K562 (cell line): Measurements from ENCODE around the gene TSHZ1. TPM values are rescaled to one million over a fixed set of nuclear protein-coding genes. Genes with fewer than 3 reads are reported as not detected.

Experiments used
- ATAC-seq: fragments of 200-7000 bp; cut with Tn5 transposase; 3 replicates; pipeline ENCODE4 v1.9.1; 2020; ENCODE audit warnings: moderate library complexity
- BruUV-seq: library from RNA; stranded (reverse); fragments of 400-500 nt; replicated peaks from 2 replicates; lab custom pipeline; 2021; lab: Mats Ljungman, UMichigan
- CTCF ChIA-PET: fragments of 300-600 bp; formaldehyde crosslinking; extraction: SDS; loops from one replicate; lab custom pipeline; 2021; ENCODE audit warnings: low intra/inter-chr PET ratio; lab: Yijun Ruan, JAX
- POLR2A ChIA-PET: fragments of 300-600, 350-650 bp; sonication (Branson Sonifier 250); formaldehyde crosslinking; extraction: SDS; loops from one replicate; lab custom pipeline; 2021; ENCODE audit warnings: antibody characterized with exemption, inconsistent platforms; lab: Yijun Ruan, JAX
- DNase-seq, 4 experiments: peaks; one replicate each; pipeline versions ENCODE4 v3.0.0 to v3.0.0-alpha.2; 2011 to 2018; ENCODE audit warnings: low spot score in 3 of 4, mixed read lengths in 3 of 4; ENCODE audit errors: extremely low read depth in 1 of 4
- FAIRE-seq: peaks from 2 replicates; lab custom pipeline; 2011; peaks lifted over from hg19 to GRCh38; lab: Jason Lieb, UNC
- H2AFZ ChIP-seq: 2 replicates; pipeline ENCODE4 v1.6.0; 2011; ENCODE audit warnings: low read depth, low read length, control low read depth, inconsistent platforms
- H3K27ac ChIP-seq: fragments of 200-600 bp; 3 replicates; pipeline ENCODE4 v1.8.0; 2011; ENCODE audit warnings: low read depth, mild to moderate bottlenecking, control low read depth, inconsistent platforms, low read length, moderate library complexity, mixed read lengths; ENCODE audit errors: extremely low read depth
- H3K27me3 ChIP-seq, 2 experiments: fragments of 300-600 bp in 1 of 2; 2 replicates in 1 of 2; 3 replicates in 1 of 2; pipeline versions ENCODE4 v1.6.0 to v1.8.0; 2011; ENCODE audit warnings: inconsistent platforms in 2 of 2, low read length in 2 of 2, mild to moderate bottlenecking in 1 of 2, mixed read lengths in 1 of 2, moderate library complexity in 1 of 2; ENCODE audit not compliant: control insufficient read depth in 2 of 2, insufficient read depth in 2 of 2
- H3K36me3 ChIP-seq: fragments of 300-600 bp; 3 replicates; pipeline ENCODE4 v1.8.0; 2011; ENCODE audit warnings: mild to moderate bottlenecking, low read length, inconsistent platforms; ENCODE audit not compliant: control insufficient read depth, insufficient read depth
- H3K4me1 ChIP-seq, 2 experiments: fragments of 200-600 bp in 1 of 2; replicated peaks in 1 of 2; 2 replicates in 1 of 2; 3 replicates in 1 of 2; pipeline versions ENCODE4 v1.5.1 to v1.8.0; 2011; ENCODE audit warnings: inconsistent platforms in 2 of 2, low read length in 2 of 2, mild to moderate bottlenecking in 1 of 2, mixed read lengths in 1 of 2, moderate library complexity in 1 of 2; ENCODE audit not compliant: control insufficient read depth in 2 of 2, insufficient read depth in 2 of 2
- H3K4me2 ChIP-seq: 2 replicates; pipeline ENCODE4 v1.6.1; 2011; ENCODE audit warnings: low read length, control low read depth, inconsistent platforms, mixed read lengths; ENCODE audit not compliant: insufficient read depth
- H3K4me3 ChIP-seq: fragments of 200-600 bp; sonication (generic), shearing (Covaris generic); 2 replicates; pipeline ENCODE4 v1.5.1; 2016; ENCODE audit warnings: control low read depth, inconsistent platforms
- H3K79me2 ChIP-seq: fragments of 200-600 bp; 3 replicates; pipeline ENCODE4 v1.8.0; 2011; ENCODE audit warnings: low read length, inconsistent platforms; ENCODE audit not compliant: control insufficient read depth, insufficient read depth
- H3K9ac ChIP-seq, 2 experiments: 2 replicates each; pipeline versions ENCODE4 v1.6.0 to v1.6.1; 2011; ENCODE audit warnings: low read depth in 2 of 2, low read length in 2 of 2, control low read depth in 1 of 2, inconsistent platforms in 1 of 2, mild to moderate bottlenecking in 1 of 2, mixed read lengths in 1 of 2; ENCODE audit not compliant: insufficient read depth in 1 of 2
- H3K9me1 ChIP-seq: one replicate; pipeline ENCODE4 v1.6.0; 2011; ENCODE audit warnings: inconsistent platforms, mild to moderate bottlenecking, low read length, moderate library complexity; ENCODE audit not compliant: control insufficient read depth, insufficient read depth
- H3K9me3 ChIP-seq: replicated peaks from 2 replicates; pipeline ENCODE4 v1.5.1; 2011; ENCODE audit warnings: low read depth, low read length, inconsistent platforms; ENCODE audit not compliant: control insufficient read depth, insufficient read depth
- H4K20me1 ChIP-seq: replicated peaks from 2 replicates; pipeline ENCODE4 v1.6.1; 2011; ENCODE audit warnings: low read length, inconsistent platforms, mixed read lengths; ENCODE audit not compliant: control insufficient read depth, insufficient read depth
- ARNT ChIP-seq, 2 experiments: fragments of 450-650 bp; IDR thresholded peaks; 2 replicates each; pipeline ENCODE4 v1.6.1; 2016; ENCODE audit warnings: mild to moderate bottlenecking in 1 of 2
- CREB1 ChIP-seq, 2 experiments: sonication (generic) in 1 of 2; formaldehyde crosslinking in 1 of 2; IDR thresholded peaks; 2 replicates each; pipeline versions ENCODE4 v1.6.1 to v1.8.0; 2012 to 2022; ENCODE audit warnings: inconsistent platforms in 1 of 2, mild to moderate bottlenecking in 1 of 2, missing genetic modification reagents in 1 of 2, moderate library complexity in 1 of 2
- ESRRB ChIP-seq: fragments of 250-450 bp; sonication (Bioruptor Pico); IDR thresholded peaks from 2 replicates; pipeline ENCODE4 v1.5.0; 2020; ENCODE audit warnings: mild to moderate bottlenecking, moderate library complexity, borderline replicate concordance
- HNRNPUL1 ChIP-seq: fragments of 200-400 bp; formaldehyde crosslinking; IDR thresholded peaks from 2 replicates; pipeline ENCODE4 v1.6.1; 2017; ENCODE audit warnings: low read length
- JUND ChIP-seq, 2 experiments: IDR thresholded peaks; 2 replicates in 1 of 2; 3 replicates in 1 of 2; pipeline ENCODE4 v1.6.1; 2011; ENCODE audit warnings: borderline replicate concordance in 2 of 2, low read depth in 2 of 2, low read length in 2 of 2, improper control_type of control experiment in 1 of 2, missing biosample characterization in 1 of 2, missing genetic modification characterization in 1 of 2, missing genetic modification reagents in 1 of 2
- NCOA4 ChIP-seq: fragments of 450-650 bp; IDR thresholded peaks from 2 replicates; pipeline ENCODE4 v1.6.1; 2018; ENCODE audit warnings: mild to moderate bottlenecking; ENCODE audit not compliant: partially characterized antibody
- NFE2L1 ChIP-seq: fragments of 450-650 bp; IDR thresholded peaks from 2 replicates; pipeline ENCODE4 v1.6.1; 2016; ENCODE audit warnings: missing genetic modification characterization, low read depth, mild to moderate bottlenecking, missing compliant biosample characterization, moderate library complexity, borderline replicate concordance
- PRMT5 ChIP-seq: sonication (generic); formaldehyde crosslinking; IDR thresholded peaks from 2 replicates; pipeline ENCODE4 v1.5.0; 2020; ENCODE audit warnings: missing genetic modification reagents
- SMC3 ChIP-seq: conservative IDR thresholded peaks from 2 replicates; pipeline ENCODE4 v1.6.1; 2011; ENCODE audit warnings: low read depth, low read length, improper control_type of control experiment; ENCODE audit not compliant: insufficient read depth
- TAF9B ChIP-seq: fragments of 450-650 bp; IDR thresholded peaks from 2 replicates; pipeline ENCODE4 v1.6.1; 2018; ENCODE audit warnings: mild to moderate bottlenecking; ENCODE audit not compliant: partially characterized antibody
- ZFP1 ChIP-seq: fragments of 450-650 bp; formaldehyde crosslinking; IDR thresholded peaks from 2 replicates; pipeline ENCODE4 v1.4.0; 2020; ENCODE audit warnings: mild to moderate bottlenecking, mixed read lengths
- ZNF143 ChIP-seq: sonication (generic); formaldehyde crosslinking; IDR thresholded peaks from 2 replicates; pipeline ENCODE4 v1.9.0; 2022; ENCODE audit warnings: mild to moderate bottlenecking, missing genetic modification reagents
- ZNF175 ChIP-seq: fragments of 200-800 bp; sonication (Bioruptor generic); IDR thresholded peaks from 2 replicates; pipeline ENCODE4 v1.6.1; 2016; ENCODE audit warnings: low read depth, mild to moderate bottlenecking, missing genetic modification characterization, missing compliant biosample characterization
- ZNF41 ChIP-seq: fragments of 250-450 bp; sonication (Bioruptor Pico); conservative IDR thresholded peaks from 2 replicates; pipeline ENCODE4 v1.4.0; 2020; ENCODE audit warnings: mild to moderate bottlenecking
- ZNF696 ChIP-seq: fragments of 250-450 bp; sonication (Bioruptor Pico); conservative IDR thresholded peaks from 2 replicates; pipeline ENCODE4 v1.4.0; 2020; ENCODE audit warnings: mild to moderate bottlenecking, moderate library complexity
- WGBS: fragments of 100-300 bp; shearing (Covaris generic); methylation state at CpG from one replicate; pipeline ENCODE4 v1.1.6; 2016; ENCODE audit warnings: low coverage, mixed read lengths; ENCODE audit not compliant: insufficient coverage; ENCODE audit errors: missing lambda C conversion rate; 5-methylcytosine and 5-hydroxymethylcytosine counted together
- in situ Hi-C: fragments of 300-500 bp; cut with MboI; formaldehyde crosslinking; loops from 4 replicates; pipeline ENCODE4 v1.15.0; 2018; ENCODE audit warnings: inconsistent platforms, mixed read lengths
- intact Hi-C: fragments of 100-400 bp; cut with micrococcal nuclease; formaldehyde crosslinking; loops from 2 replicates; pipeline ENCODE4 v1.14.2; 2022
- polyA plus RNA-seq, 8 experiments: library from polyadenylated mRNA; depleted of rRNA in 4 of 8; stranded (reverse) in 5 of 8; unstranded in 3 of 8; fragments of >200 nt; fragmentation: Nextera tagmentation in 2 of 8; fragmentation: Illumina TruSeq in 1 of 8; extraction: Ambion mirVana in 2 of 8; extraction: Trizol in 1 of 8; gene quantifications; 2 replicates each; pipeline versions ENCODE4 v1.2.1 to v1.2.3, GENCODE V29; 2011 to 2014; ENCODE audit warnings: inconsistent platforms in 1 of 8, missing spikeins in 1 of 8
- total RNA-seq, 7 experiments: library from RNA; depleted of rRNA in 6 of 7; stranded (reverse); fragments of >200 nt in 6 of 7; fragmentation: Illumina TruSeq in 2 of 7; extraction: Trizol in 2 of 7; gene quantifications; 2 replicates each; pipeline versions ENCODE4 v1.2.1 to v1.2.3, GENCODE V29; 2011 to 2021; ENCODE audit warnings: low replicate concordance in 1 of 7
- TF ChIP-seq, protein P1 (sequence below): IDR thresholded peaks from 2 replicates; pipeline ENCODE4 v1.6.1; 2012; ENCODE audit warnings: low read depth, low read length, improper control_type of control experiment, borderline replicate concordance
- TF ChIP-seq, protein P2 (sequence below), 3 experiments: fragments of 200-800 bp in 1 of 3; sonication (Bioruptor generic) in 1 of 3; sonication (generic) in 1 of 3; formaldehyde crosslinking in 1 of 3; IDR thresholded peaks; 2 replicates each; pipeline versions ENCODE4 v1.6.1 to v1.8.0; 2016 to 2022; ENCODE audit warnings: mild to moderate bottlenecking in 2 of 3, missing compliant biosample characterization in 2 of 3, missing genetic modification characterization in 2 of 3, missing genetic modification reagents in 1 of 3

The TSHZ1 gene
- total and polyA plus RNA-seq, 9 of the 15 experiments (the other 6 are each of a cell fraction or from before 2014, with no cell fraction given): 1.1 to 7.2 (median 2.7) TPM

DNA sequence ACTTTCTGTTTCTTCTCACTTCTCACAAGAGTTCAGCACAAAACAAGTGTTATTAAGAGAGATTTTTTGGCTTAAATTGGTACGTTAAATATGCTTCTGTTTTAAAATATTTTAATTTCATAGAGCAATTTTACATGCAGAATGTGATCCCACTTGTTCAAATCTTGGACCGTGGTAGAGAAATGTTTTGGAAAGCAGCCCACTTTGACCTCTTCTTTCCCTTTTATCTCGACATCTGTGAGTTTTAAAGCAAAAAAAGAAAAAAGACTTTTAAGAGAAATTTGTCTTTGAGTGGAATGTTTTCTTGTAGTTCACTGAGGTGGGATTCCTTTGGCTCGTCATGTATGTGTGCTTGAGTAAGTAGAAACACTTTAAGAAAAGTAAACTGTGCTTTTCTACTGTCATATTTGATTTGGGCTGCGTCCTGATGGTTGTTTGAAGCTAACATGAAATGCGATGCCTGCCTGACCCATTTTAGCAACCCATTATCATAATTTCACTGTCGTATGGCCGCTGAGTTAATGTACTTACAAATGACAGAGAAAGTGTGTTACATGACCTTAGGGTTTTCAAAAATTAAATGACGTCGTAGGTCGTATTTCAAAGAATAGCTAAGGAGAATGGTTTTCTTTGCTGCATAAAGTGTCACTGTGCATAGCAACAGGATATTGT, 54.5 kb downstream of the TSHZ1 start (continued):
- TF ChIP-seq ESRRB (no peak), NFE2L1 (no peak), JUND (IDR thresholded peaks at IDR 0.05; ENCODE audit: borderline replicate concordance, low read depth, low read length) (no peak), JUND (tag; IDR thresholded peaks at IDR 0.05; ENCODE audit: borderline replicate concordance, low read depth, low read length) (no peak), SMC3 (no peak), ZNF696 (CRISPR knock-in tag) (no peak), PRMT5 (CRISPR knock-in tag) (no peak), HNRNPUL1 (no peak), CREB1 (IDR thresholded peaks at IDR 0.05) (no peak), CREB1 (CRISPR knock-in tag; IDR thresholded peaks at IDR 0.05) (no peak)

DNA sequence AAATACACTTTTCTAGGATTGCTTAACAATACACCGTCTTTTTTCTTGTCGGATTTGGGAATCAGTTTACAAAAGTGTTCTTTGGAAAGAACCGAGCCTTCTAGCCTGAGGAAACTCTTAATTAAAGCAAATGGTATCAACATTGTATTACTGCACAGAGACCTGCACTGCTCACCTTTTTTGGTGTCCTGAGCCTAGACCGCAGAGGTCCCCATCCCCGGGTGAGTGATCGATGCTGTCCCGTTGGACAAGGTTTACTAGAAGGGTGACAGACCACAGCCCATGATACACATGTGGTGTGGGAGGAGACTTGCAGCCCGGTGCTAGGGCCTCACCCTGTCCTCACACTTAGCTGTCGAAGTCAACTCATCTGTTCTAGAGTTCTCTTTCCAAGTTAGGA, 55.3 kb downstream of the TSHZ1 start:
- no peak overlapping the region for H2AFZ ChIP-seq
- TF ChIP-seq ZNF143 (no peak), ZNF175 (CRISPR knock-in tag) (no peak), ZNF41 (CRISPR knock-in tag) (no peak), ZFP1 (no peak), ARNT (IDR thresholded peaks at IDR 0.05) (no peak), TAF9B (no peak), NCOA4 (no peak)
- TF ChIP-seq, protein P1, sequence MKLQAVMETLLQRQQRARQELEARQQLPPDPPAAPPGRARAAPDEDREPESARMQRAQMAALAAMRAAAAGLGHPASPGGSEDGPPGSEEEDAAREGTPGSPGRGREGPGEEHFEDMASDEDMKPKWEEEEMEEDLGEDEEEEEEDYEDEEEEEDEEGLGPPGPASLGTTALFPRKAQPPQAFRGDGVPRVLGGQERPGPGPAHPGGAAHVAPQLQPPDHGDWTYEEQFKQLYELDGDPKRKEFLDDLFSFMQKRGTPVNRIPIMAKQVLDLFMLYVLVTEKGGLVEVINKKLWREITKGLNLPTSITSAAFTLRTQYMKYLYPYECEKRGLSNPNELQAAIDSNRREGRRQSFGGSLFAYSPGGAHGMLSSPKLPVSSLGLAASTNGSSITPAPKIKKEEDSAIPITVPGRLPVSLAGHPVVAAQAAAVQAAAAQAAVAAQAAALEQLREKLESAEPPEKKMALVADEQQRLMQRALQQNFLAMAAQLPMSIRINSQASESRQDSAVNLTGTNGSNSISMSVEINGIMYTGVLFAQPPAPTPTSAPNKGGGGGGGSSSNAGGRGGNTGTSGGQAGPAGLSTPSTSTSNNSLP: no peak
- TF ChIP-seq, protein P2, sequence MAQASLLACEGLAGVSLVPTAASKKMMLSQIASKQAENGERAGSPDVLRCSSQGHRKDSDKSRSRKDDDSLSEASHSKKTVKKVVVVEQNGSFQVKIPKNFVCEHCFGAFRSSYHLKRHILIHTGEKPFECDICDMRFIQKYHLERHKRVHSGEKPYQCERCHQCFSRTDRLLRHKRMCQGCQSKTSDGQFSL (CRISPR knock-in tag; IDR thresholded peaks at IDR 0.05): no peak
- TF ChIP-seq, protein P2 (tag; IDR thresholded peaks at IDR 0.05): no peak

More for the DNA sequence above, 55.3 kb downstream of the TSHZ1 start:
- Histone ChIP-seq H3K9ac (no peak overlapping the region), H3K27ac (no peak overlapping the region), H3K4me3 (no peak overlapping the region), H3K79me2 (no peaks in the 10 kb centered on the region), H3K4me2 (no peak overlapping the region), H3K36me3 (no peaks in the 10 kb centered on the region), H3K4me1 (no peaks in the 10 kb centered on the region; a peak in 1 of 5 replicates), H3K9me1 (no peaks in the 10 kb centered on the region), H3K9me3 (no peaks in the 10 kb centered on the region), H3K27me3 (no peaks in the 10 kb centered on the region; a peak in 1 of 5 replicates), H4K20me1 (peaks cover 7% of the 10 kb centered on the region)
- ATAC-seq (no peak), DNase-seq (no peak), FAIRE-seq (no peak)
- CTCF ChIA-PET: no interaction called here
- in situ Hi-C loops (no loop called here), intact Hi-C loops (no loop called here)
- POLR2A ChIA-PET: no interaction called here
- WGBS: 43% methylated on average over 9 of the region's 9 CpGs
- BruUV-seq: no TSS peak
